HepG2 (cell line): ENCODE data around the gene MEX3D. TPM values are rescaled to one million over a fixed set of nuclear protein-coding genes. Genes with fewer than 3 reads are reported as not detected.

Experiments
- ATF4 ChIP-seq, 2 experiments: fragments of 450-650 bp in 1 of 2; sonication (generic) in 1 of 2; formaldehyde crosslinking; IDR thresholded peaks; 2 replicates each; pipeline versions ENCODE4 v1.5.0 to v1.8.0; 2020 to 2022; ENCODE audit warnings: mild to moderate bottlenecking in 1 of 2, missing genetic modification reagents in 1 of 2
- CENPT ChIP-seq: sonication (generic); formaldehyde crosslinking; IDR thresholded peaks from 2 replicates; pipeline ENCODE4 v1.8.0; 2022; ENCODE audit warnings: low read depth, mild to moderate bottlenecking, moderate library complexity, missing genetic modification reagents
- CREM ChIP-seq, 2 experiments: sonication (generic) in 1 of 2; formaldehyde crosslinking in 1 of 2; IDR thresholded peaks; 2 replicates each; pipeline versions ENCODE4 v1.4.0 to v1.6.1; 2016 to 2020; ENCODE audit warnings: antibody characterized with exemption in 1 of 2, mild to moderate bottlenecking in 1 of 2, missing genetic modification reagents in 1 of 2
- ELF1 ChIP-seq: sonication (generic); formaldehyde crosslinking; IDR thresholded peaks from 2 replicates; pipeline ENCODE4 v1.4.0; 2020; ENCODE audit warnings: missing genetic modification reagents
- GABPB1 ChIP-seq: IDR thresholded peaks from 2 replicates; pipeline ENCODE4 v1.6.1; 2016; ENCODE audit warnings: mild to moderate bottlenecking, missing genetic modification reagents, moderate library complexity, missing compliant biosample characterization
- GMEB1 ChIP-seq: sonication (generic); formaldehyde crosslinking; IDR thresholded peaks from 2 replicates; pipeline ENCODE4 v1.5.1; 2020; ENCODE audit warnings: missing genetic modification reagents, mild to moderate bottlenecking, borderline replicate concordance
- HNF1B ChIP-seq: sonication (generic); formaldehyde crosslinking; IDR thresholded peaks from 2 replicates; pipeline ENCODE4 v1.5.1; 2020; ENCODE audit warnings: mild to moderate bottlenecking, moderate library complexity, missing genetic modification reagents
- HOXA3 ChIP-seq: sonication (generic); formaldehyde crosslinking; IDR thresholded peaks from 2 replicates; pipeline ENCODE4 v1.5.0; 2020; ENCODE audit warnings: missing genetic modification reagents
- MEIS2 ChIP-seq: sonication (generic); formaldehyde crosslinking; IDR thresholded peaks from 2 replicates; pipeline ENCODE4 v1.9.0; 2021; ENCODE audit warnings: mild to moderate bottlenecking, missing genetic modification reagents
- NFYC ChIP-seq: IDR thresholded peaks from 2 replicates; pipeline ENCODE4 v1.6.1; 2016; ENCODE audit warnings: missing genetic modification reagents, missing compliant biosample characterization
- PRPF4 ChIP-seq: fragments of 200-400 bp; formaldehyde crosslinking; IDR thresholded peaks from 2 replicates; pipeline ENCODE4 v1.6.1; 2016; ENCODE audit warnings: low read length, low read depth; ENCODE audit not compliant: poor library complexity, severe bottlenecking
- ZFP36L1 ChIP-seq: sonication (generic); formaldehyde crosslinking; IDR thresholded peaks from 2 replicates; pipeline ENCODE4 v1.8.0; 2022; ENCODE audit warnings: mild to moderate bottlenecking, missing genetic modification reagents, moderate library complexity
- ZMAT5 ChIP-seq: sonication (generic); formaldehyde crosslinking; IDR thresholded peaks from 2 replicates; pipeline ENCODE4 v1.5.0; 2020; ENCODE audit warnings: mild to moderate bottlenecking, low read depth, missing genetic modification reagents, borderline replicate concordance
- ZSCAN20 ChIP-seq: sonication (generic); formaldehyde crosslinking; IDR thresholded peaks from 2 replicates; pipeline ENCODE4 v1.4.0; 2020; ENCODE audit warnings: missing genetic modification reagents, mild to moderate bottlenecking, borderline replicate concordance
- polyA plus RNA-seq, 8 experiments: library from polyadenylated mRNA; depleted of rRNA in 3 of 8; stranded (reverse) in 7 of 8; unstranded in 1 of 8; fragments of >200 nt; fragmentation: Illumina TruSeq in 4 of 8; extraction: Trizol in 4 of 8; gene quantifications; 2 replicates each; pipeline versions ENCODE4 v1.2.1 to v1.2.3, GENCODE V29; 2011 to 2016; ENCODE audit warnings: low read depth in 4 of 8, missing spikeins in 1 of 8, mixed read lengths in 1 of 8; ENCODE audit not compliant: insufficient read depth in 1 of 8
- total RNA-seq, 5 experiments: library from RNA; depleted of rRNA; stranded (reverse); fragments of >200 nt; fragmentation: Illumina TruSeq; extraction: Trizol; gene quantifications; 2 replicates each; pipeline ENCODE4 v1.2.3, GENCODE V29; 2016; ENCODE audit warnings: low read depth in 1 of 5

Gene MEX3D
- total and polyA plus RNA-seq, 2 of the 13 experiments (the other 11 are each of a cell fraction or from before 2014, with no cell fraction given) = 3.6 to 17.1 TPM

GRCh38 chr19:1592755-1593500 lies 24.8 kb upstream of the MEX3D start, which contains the start of gene MBD3 (continued):
- TF ChIP-seq HNF1B (CRISPR knock-in tag) (peak; percentile 46; the same call in 1 of the 2 replicates), ELF1 (CRISPR knock-in tag) (no peak), ZFP36L1 (CRISPR knock-in tag) (0 out of 2 replicates have a peak, but pooled peaks have one; percentile 28), CENPT (CRISPR knock-in tag) (no peak), PRPF4 (no peak), ZMAT5 (CRISPR knock-in tag) (no peak), MEIS2 (CRISPR knock-in tag) (no peak), HOXA3 (CRISPR knock-in tag) (no peak), GMEB1 (CRISPR knock-in tag) (no peak), NFYC (CRISPR knock-in tag) (peak; percentile 65), CREM (IDR thresholded peaks at IDR 0.05) (no peak), CREM (CRISPR knock-in tag; IDR thresholded peaks at IDR 0.05) (no peak), ZSCAN20 (CRISPR knock-in tag) (no peak), GABPB1 (CRISPR knock-in tag) (peak; percentile 48; the same call in 1 of the 2 replicates), ATF4 (CRISPR knock-in tag; IDR thresholded peaks at IDR 0.05) (no peak)
